Gastrocnemius medialis (tissue), 4 donors: ENCODE results near the gene ZNF483. TPM values are rescaled to one million over a fixed set of nuclear protein-coding genes. Genes with fewer than 3 reads are reported as not detected.
"Not testable (repeated sequence)": the region's sequence is repeated elsewhere in the genome, so short reads cannot be mapped to it uniquely, and the experiment has no call there.

Source experiments
- ATAC-seq, 2 donors: fragments of 150-250 bp; one replicate each; pipeline ENCODE4 v1.9.1; 2016
- DNase-seq, 2 donors: peaks; one replicate each; pipeline ENCODE4 v3.0.0-alpha.2; 2019
- H3K27ac ChIP-seq, 4 donors: fragments of 200-600 bp; sonication (generic); 1 replicate in 1 of 4; 2 replicates in 3 of 4; pipeline ENCODE4 v1.5.1; 2016 to 2018; ENCODE audit warnings: mild to moderate bottlenecking in 2 of 4, moderate library complexity in 1 of 4
- H3K27me3 ChIP-seq, 3 donors: fragments of 200-600 bp; sonication (generic) in 2 of 3; 1 replicate in 1 of 3; 2 replicates in 2 of 3; pipeline versions ENCODE4 v1.5.1 to v1.6.0; 2016 to 2019; ENCODE audit warnings: mild to moderate bottlenecking in 1 of 3, moderate library complexity in 1 of 3
- H3K36me3 ChIP-seq, 2 donors: fragments of 200-600 bp; sonication (generic) in 1 of 2; one replicate each; pipeline ENCODE4 v1.5.1; 2017 to 2018
- H3K4me1 ChIP-seq, 2 donors: fragments of 200-600 bp; sonication (generic) in 1 of 2; one replicate each; pipeline ENCODE4 v1.5.1; 2016 to 2017; ENCODE audit warnings: mild to moderate bottlenecking in 2 of 2
- H3K4me3 ChIP-seq, 4 donors: fragments of 200-600 bp; sonication (generic) in 3 of 4; 1 replicate in 1 of 4; 2 replicates in 3 of 4; pipeline ENCODE4 v1.5.1; 2016 to 2019; ENCODE audit warnings: mild to moderate bottlenecking in 2 of 4
- H3K9me3 ChIP-seq, 3 donors: fragments of 200-600 bp; sonication (generic) in 2 of 3; 1 replicate in 1 of 3; 2 replicates in 2 of 3; pipeline ENCODE4 v1.5.1; 2016 to 2019
- POLR2A ChIP-seq, 2 donors: fragments of 450-650 bp; IDR thresholded peaks; one replicate each; pipeline ENCODE4 v1.6.1; 2017; ENCODE audit warnings: antibody characterized with exemption in 2 of 2, mild to moderate bottlenecking in 2 of 2, moderate library complexity in 2 of 2
- in situ Hi-C, 4 donors: fragments of 200-750 bp; cut with MboI; loops; one replicate each; pipeline versions ENCODE4 v1.15.0 to v1.8.0; 2017; ENCODE audit warnings: low sequenced_read_pairs in 4 of 4
- intact Hi-C: fragments of 100-400 bp; cut with DNase I; formaldehyde crosslinking; loops from one replicate; pipeline ENCODE4 v1.15.1; 2023; ENCODE audit warnings: low total_unique reads
- total RNA-seq, 4 donors: library from RNA; depleted of rRNA; stranded (reverse); fragments of >200 nt; gene quantifications; one replicate each; pipeline versions ENCODE4 v1.1.0 to v1.2.3, GENCODE V29; 2016
- TF ChIP-seq, protein P1 (sequence below), 5 experiments: fragments of 450-650 bp in 3 of 5; fragments of 200-600 bp in 2 of 5; sonication (generic) in 2 of 5; IDR thresholded peaks in 4 of 5; conservative IDR thresholded peaks in 1 of 5; 1 replicate in 4 of 5; 2 replicates in 1 of 5; pipeline ENCODE4 v1.5.1; 2016 to 2019; ENCODE audit warnings: antibody characterized with exemption in 5 of 5, mild to moderate bottlenecking in 3 of 5, moderate library complexity in 3 of 5

ZNF483 gene
- total RNA-seq, 4 donors from 2014 or later: 0.12 to 0.82 (median 0.21) TPM

- TF ChIP-seq, protein P1, sequence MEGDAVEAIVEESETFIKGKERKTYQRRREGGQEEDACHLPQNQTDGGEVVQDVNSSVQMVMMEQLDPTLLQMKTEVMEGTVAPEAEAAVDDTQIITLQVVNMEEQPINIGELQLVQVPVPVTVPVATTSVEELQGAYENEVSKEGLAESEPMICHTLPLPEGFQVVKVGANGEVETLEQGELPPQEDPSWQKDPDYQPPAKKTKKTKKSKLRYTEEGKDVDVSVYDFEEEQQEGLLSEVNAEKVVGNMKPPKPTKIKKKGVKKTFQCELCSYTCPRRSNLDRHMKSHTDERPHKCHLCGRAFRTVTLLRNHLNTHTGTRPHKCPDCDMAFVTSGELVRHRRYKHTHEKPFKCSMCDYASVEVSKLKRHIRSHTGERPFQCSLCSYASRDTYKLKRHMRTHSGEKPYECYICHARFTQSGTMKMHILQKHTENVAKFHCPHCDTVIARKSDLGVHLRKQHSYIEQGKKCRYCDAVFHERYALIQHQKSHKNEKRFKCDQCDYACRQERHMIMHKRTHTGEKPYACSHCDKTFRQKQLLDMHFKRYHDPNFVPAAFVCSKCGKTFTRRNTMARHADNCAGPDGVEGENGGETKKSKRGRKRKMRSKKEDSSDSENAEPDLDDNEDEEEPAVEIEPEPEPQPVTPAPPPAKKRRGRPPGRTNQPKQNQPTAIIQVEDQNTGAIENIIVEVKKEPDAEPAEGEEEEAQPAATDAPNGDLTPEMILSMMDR (IDR thresholded peaks at IDR 0.05 in 4 of 5, conservative IDR thresholded peaks at IDR 0.05 in 1 of 5): no peak
- ATAC-seq (no peak), DNase-seq (no peak)
- in situ Hi-C loops (no loop called here), intact Hi-C loops (no loop called here)
- Histone ChIP-seq H3K4me1 (no peaks in the 10 kb centered on the region), H3K36me3 (peaks cover 0 to 4% of the 10 kb centered on the region in 2 donors), H3K4me3 (no peak overlapping the region), H3K9me3 (no peaks in the 10 kb centered on the region), H3K27ac (no peak overlapping the region), H3K27me3 (no peaks in the 10 kb centered on the region)
Measured at GRCh38 chr9:111561165-111561719, 36.3 kb downstream of the ZNF483 start.

- H3K36me3 ChIP-seq: peaks cover 0 to 31% of the 10 kb centered on the region in 2 donors
- H3K4me3 ChIP-seq: no peak overlapping the region
- no peak overlapping the region for H3K27ac ChIP-seq
- H3K4me1 ChIP-seq: no peaks in the 10 kb centered on the region
- DNase-seq: peak in 1 of 2 donors; percentile 20
- H3K27me3 ChIP-seq: no peaks in the 10 kb centered on the region
- in situ Hi-C loops (no loop called here), intact Hi-C loops (no loop called here)
- ATAC-seq: no peak
- TF ChIP-seq, protein P1 (IDR thresholded peaks at IDR 0.05 in 4 of 5, conservative IDR thresholded peaks at IDR 0.05 in 1 of 5): no peak
- TF ChIP-seq POLR2A (IDR thresholded peaks at IDR 0.05): no peak
- no peaks in the 10 kb centered on the region for H3K9me3 ChIP-seq
Measured at GRCh38 chr9:111566234-111566633, 41.3 kb downstream of the ZNF483 start.

GRCh38 chr9:111568127-111568526 is 43.1 kb downstream of the ZNF483 start:
- H3K27me3 ChIP-seq, DNase-seq, H3K4me1 ChIP-seq, in situ Hi-C loops, H3K4me3 ChIP-seq, H3K9me3 ChIP-seq, intact Hi-C loops, H3K27ac ChIP-seq, ATAC-seq: not testable (repeated sequence)
- peaks cover 0 to 31% of the 10 kb centered on the region in 2 donors for H3K36me3 ChIP-seq

DNA sequence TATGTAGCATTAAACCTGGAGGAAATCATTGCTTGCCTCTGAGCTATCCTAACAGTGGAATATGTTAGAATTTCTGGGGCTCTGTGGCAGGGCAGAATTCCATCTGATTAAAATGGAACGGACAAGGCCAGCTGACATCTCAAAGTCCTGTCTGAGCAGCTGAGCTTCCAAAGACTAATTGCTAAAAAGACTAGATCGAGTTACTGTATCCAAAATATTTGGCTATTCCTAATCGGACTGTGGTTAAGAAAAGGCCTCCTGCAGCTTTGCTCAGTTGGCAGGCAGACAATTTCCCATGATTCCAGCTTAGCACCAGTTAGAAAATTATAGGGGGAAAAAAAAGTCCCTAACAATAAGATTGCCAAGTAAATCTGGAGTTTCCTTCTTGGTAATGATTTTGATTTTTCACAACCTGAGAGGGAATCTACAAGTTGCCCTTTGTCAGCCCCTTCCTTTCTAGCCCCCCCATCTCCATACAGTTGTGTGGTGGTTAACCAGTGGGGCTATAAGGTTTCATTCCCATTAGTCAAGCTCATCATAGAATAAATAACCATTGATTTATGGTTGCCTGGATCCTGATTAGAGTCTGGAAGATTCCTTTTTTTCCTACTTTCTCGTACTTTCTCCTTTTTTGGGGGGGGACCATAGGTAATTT is 48.1 kb downstream of the ZNF483 start:
- TF ChIP-seq POLR2A (IDR thresholded peaks at IDR 0.05): no peak
- TF ChIP-seq, protein P1 (IDR thresholded peaks at IDR 0.05 in 4 of 5, conservative IDR thresholded peaks at IDR 0.05 in 1 of 5): no peak
- Histone ChIP-seq H3K27ac (no peak overlapping the region), H3K36me3 (peaks cover 0 to 14% of the 10 kb centered on the region in 2 donors), H3K27me3 (no peaks in the 10 kb centered on the region), H3K4me1 (no peaks in the 10 kb centered on the region), H3K9me3 (no peaks in the 10 kb centered on the region), H3K4me3 (no peak overlapping the region)
- ATAC-seq (no peak), DNase-seq (no peak)
- in situ Hi-C loops (no loop called here), intact Hi-C loops (no loop called here)

DNA sequence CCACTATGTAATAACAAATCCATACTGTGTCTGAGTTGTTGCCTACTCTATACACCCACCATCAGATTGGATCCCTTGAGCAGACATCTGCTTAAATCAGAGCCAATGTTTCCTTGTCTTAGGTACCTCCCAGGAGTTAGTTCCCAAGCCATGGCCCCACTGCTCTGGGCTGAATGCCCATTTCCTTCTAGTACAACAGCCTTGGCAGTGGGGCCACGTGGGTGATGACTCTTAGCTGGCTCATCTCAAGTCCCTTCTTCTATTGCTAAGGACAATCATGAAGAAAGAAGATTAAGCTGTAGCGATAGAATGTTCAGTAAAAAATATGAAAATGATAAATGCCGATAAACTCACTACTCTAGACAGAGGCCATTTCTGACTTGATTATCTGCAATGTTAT is 57.9 kb downstream of the ZNF483 start:
- H3K36me3 ChIP-seq: peaks cover 0 to 14% of the 10 kb centered on the region in 2 donors

More for the DNA sequence above, 57.9 kb downstream of the ZNF483 start:
- TF ChIP-seq POLR2A (IDR thresholded peaks at IDR 0.05): no peak
- TF ChIP-seq, protein P1 (IDR thresholded peaks at IDR 0.05 in 4 of 5, conservative IDR thresholded peaks at IDR 0.05 in 1 of 5): no peak
- ATAC-seq (no peak), DNase-seq (no peak)
- no peak overlapping the region for H3K4me3 ChIP-seq
- H3K4me1 ChIP-seq: no peaks in the 10 kb centered on the region
- intact Hi-C loops (no loop called here), in situ Hi-C loops (loop anchor here in 1 of 4 donors (25.0 kb wide), 1 partner anchor 504 kb away; no protein-coding TSS in a partner anchor)
- no peak overlapping the region for H3K27ac ChIP-seq
- no peaks in the 10 kb centered on the region for H3K9me3 ChIP-seq
- H3K27me3 ChIP-seq: no peaks in the 10 kb centered on the region
